SH-SY5Y (cell line): ENCODE data around the gene SOX18.

Experiments used
- GATA2 ChIP-seq: IDR thresholded peaks from 2 replicates; pipeline ENCODE4 v1.6.1; 2011; ENCODE audit warnings: mild to moderate bottlenecking, low read depth, low read length
- GATA3 ChIP-seq: IDR thresholded peaks from 2 replicates; pipeline ENCODE4 v1.6.1; 2011; ENCODE audit warnings: low read depth, mild to moderate bottlenecking, low read length, moderate library complexity

The SOX18 gene

DNA sequence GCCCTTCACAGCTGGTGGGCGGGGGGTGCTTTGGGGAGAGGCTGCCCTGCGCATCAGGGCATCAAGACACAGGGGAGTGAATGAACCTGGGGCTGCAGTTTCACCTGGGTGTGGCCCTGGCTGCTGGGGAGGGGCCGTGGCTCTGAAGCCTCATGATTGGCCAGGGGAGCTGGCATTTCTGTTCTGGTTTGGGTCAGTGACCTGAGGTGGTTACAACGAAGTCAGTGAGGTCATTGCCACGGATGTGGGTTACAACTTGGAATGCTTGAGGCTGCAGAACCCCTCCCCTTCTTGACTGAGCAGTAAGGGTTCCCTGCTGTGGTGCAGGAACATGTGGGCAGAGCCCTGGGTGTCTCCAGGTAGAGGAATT, 16.5 kb upstream of the SOX18 start:
- TF ChIP-seq GATA3 (no peak), GATA2 (no peak)

- TF ChIP-seq GATA2 (no peak), GATA3 (no peak)
These were observed 15.9 kb upstream of the SOX18 start for GRCh38 chr20:64065062-64065973.

- no peak for TF ChIP-seq GATA2
- no peak for TF ChIP-seq GATA3
These were observed 14.8 kb upstream of the SOX18 start for GRCh38 chr20:64064145-64064698.

GRCh38 chr20:64063389-64064144, 14.1 kb upstream of the SOX18 start:
- TF ChIP-seq GATA3 = no peak
- no peak for TF ChIP-seq GATA2

DNA sequence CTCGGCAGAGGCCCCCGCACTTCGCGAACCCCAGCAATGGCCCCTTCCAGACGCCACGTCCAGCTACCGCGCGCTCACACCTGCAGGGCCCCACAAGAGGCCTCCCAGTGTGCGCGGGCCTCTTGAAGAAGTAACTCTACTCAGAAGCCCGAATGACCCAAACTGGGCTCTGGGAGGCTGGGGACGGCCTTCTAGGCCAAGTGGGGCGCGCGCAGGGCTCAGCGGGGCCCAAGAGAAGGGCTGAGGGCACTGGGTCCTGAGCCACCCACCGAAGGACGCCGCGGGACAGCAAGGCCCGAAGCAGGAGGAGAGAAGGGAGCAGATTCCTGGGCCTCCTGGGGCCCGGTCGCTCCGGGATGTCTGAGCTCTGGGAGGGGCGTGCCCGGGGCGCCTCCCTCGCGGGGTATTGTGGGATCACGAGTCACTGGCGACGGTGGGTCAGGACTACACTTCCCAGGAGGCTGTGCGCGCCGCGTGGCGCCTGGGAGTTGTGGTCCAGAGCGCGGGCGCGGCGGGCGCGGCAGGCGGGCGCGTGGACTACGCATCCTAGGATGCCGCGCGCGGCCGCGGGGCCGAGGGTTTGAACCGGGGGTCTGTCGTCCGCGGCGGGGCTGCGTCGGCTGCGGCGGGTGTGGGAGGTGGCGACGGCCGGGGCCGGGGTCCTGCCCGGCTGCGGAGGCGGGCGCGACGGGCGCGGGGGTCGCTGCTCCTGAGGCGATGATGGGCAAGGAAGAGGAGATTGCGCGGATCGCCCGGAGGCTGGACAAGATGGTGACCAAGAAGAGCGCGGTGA, 13.4 kb upstream of the SOX18 start, which contains the start of gene TCEA2:
TSS of gene TCEA2 (plus strand) at position 603 of the 793 bp plus-strand sequence. CDS start at position 718, 115 bp downstream.
- TF ChIP-seq GATA2 (no peak), GATA3 (no peak)

- TF ChIP-seq GATA2 = no peak
- TF ChIP-seq GATA3 = no peak
These were observed 12.8 kb upstream of the SOX18 start for GRCh38 chr20:64062276-64062595.

GRCh38 chr20:64058536-64058935, 9.1 kb upstream of the SOX18 start:
- TF ChIP-seq GATA3 (no peak), GATA2 (no peak)

DNA sequence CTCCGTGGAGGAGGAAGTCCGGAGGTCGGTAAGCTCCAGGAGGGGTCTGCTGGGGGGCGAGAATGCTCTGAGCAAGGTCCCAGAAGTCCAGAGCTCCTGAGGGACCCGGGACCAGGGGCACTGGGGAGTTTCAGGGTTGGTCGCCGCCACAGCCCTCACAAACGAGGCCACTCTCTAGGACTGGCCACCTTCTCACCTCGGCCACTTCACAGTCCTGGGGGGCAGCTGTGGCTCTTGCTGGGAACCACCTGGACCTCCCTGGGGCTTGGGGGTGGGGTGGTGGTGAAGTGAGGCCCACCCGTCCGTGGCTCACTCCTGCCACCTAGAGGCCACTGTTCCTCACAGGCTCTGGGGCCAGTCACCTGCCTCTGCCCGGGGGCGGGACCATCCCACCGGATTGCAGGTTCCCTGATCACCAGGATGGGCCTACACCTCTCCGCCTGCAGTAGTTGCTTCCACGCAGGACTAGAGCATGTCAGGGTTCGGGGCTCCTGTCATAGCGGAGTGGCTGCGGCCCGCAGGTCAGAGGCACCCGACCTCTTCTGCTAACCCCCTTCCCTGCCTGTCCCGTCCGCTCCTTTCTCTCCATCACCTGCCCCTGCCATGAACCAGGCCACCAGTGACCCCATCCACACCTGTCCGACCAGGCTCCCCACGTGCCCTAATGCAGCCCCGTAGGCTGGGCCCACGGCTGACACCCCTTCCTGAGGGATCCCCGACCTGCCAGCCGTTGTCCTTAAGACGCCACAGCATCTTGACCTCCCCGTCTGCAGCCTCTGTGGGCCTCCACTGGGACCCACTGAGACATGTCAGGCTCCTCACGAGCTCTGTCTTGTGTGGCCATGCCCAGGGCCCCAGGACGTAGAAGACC, 8.4 kb upstream of the SOX18 start:
- TF ChIP-seq GATA3 = no peak

DNA sequence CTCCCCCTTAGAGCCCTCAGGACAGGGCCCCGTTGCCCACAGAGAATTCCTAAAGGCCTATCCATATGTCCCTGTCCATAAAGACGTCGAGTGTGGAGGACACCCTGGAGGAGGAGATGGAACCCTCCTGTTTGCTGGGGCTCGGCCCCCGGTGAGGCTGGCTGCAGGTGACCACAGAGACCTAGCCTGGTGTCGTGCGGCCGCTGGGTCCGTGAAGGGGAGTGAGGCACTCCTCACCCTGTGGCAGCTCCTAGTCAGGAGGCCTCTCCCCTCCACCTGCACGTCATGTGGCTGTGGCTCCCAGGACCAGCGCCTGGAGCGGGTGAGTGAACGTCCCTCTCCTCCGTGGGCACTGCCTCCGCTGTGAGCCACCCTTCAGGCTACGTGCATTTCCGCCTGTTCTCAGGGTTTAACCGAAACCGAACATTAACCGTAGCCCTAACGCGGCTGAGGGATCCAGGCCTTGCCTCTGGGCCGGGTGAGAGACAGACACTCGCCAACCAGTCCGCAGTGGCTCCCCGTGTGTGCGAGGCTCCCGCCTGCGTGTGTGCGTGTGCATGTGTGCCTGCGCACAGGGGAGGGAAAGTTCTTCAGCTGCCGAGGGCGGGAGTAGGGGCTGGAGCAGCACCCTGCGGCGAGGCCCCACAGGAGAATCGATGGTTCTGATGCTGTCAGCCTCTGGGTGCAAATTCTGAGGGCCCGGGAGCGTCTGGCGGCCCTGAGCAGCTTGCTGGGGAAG, 7.6 kb upstream of the SOX18 start:
- TF ChIP-seq GATA2 = no peak

GRCh38 chr20:64056639-64056888, 7.1 kb upstream of the SOX18 start:
- TF ChIP-seq GATA2 (no peak), GATA3 (no peak)

- TF ChIP-seq GATA2 (no peak), GATA3 (no peak)
These were observed 6.6 kb upstream of the SOX18 start for GRCh38 chr20:64055893-64056638.

- TF ChIP-seq GATA2 = no peak
- TF ChIP-seq GATA3 = no peak
These were observed 6.0 kb upstream of the SOX18 start for GRCh38 chr20:64055396-64055892.
